LoVo (cell line): ENCODE results near the gene CHST8.
A peak's percentile ranks its signal among the peaks of the same experiment; 100 is the strongest.

Experiments
- DNase-seq: peaks from one replicate; pipeline ENCODE4 v3.0.0-alpha.2; 2016; ENCODE audit warnings: low spot score

CHST8 gene

GRCh38 chr19:33771384-33772101 lies 149.8 kb downstream of the CHST8 start:
- peak; percentile 51 for DNase-seq

- DNase-seq, result no peak
Observed at GRCh38 chr19:33772102-33772857, 150.5 kb downstream of the CHST8 start.

- no peak for DNase-seq
Observed at GRCh38 chr19:33772858-33773180, 151.1 kb downstream of the CHST8 start.

GRCh38 chr19:33773704-33774624 lies 152.2 kb downstream of the CHST8 start:
- DNase-seq, result no peak

- DNase-seq, result no peak
Observed at GRCh38 chr19:33774751-33775150, 153.0 kb downstream of the CHST8 start.

GRCh38 chr19:33775731-33776487 lies 154.2 kb downstream of the CHST8 start:
- no peak for DNase-seq

GRCh38 chr19:33777351-33777750 lies 155.6 kb downstream of the CHST8 start:
- DNase-seq, result no peak

- no peak for DNase-seq
Observed at GRCh38 chr19:33777753-33778088, 156.0 kb downstream of the CHST8 start.

- DNase-seq, result peak; percentile 85
Observed at GRCh38 chr19:33778089-33778791, 156.5 kb downstream of the CHST8 start.

GRCh38 chr19:33779849-33780248 lies 158.1 kb downstream of the CHST8 start:
- DNase-seq, result no peak

- no peak for DNase-seq
Observed at GRCh38 chr19:33780251-33780650, 158.5 kb downstream of the CHST8 start.

- DNase-seq, result no peak
Observed at GRCh38 chr19:33780746-33781145, 159.0 kb downstream of the CHST8 start.

- no peak for DNase-seq
Observed at GRCh38 chr19:33781415-33781935, 159.7 kb downstream of the CHST8 start.

- no peak for DNase-seq
Observed at GRCh38 chr19:33781996-33782395, 160.2 kb downstream of the CHST8 start.

GRCh38 chr19:33784432-33784831 lies 162.7 kb downstream of the CHST8 start:
- no peak for DNase-seq

- DNase-seq, result no peak
Observed at GRCh38 chr19:33785795-33786194, 164.0 kb downstream of the CHST8 start.

GRCh38 chr19:33788676-33789075 lies 166.9 kb downstream of the CHST8 start:
- DNase-seq, result no peak

GRCh38 chr19:33789344-33789743 lies 167.6 kb downstream of the CHST8 start:
- DNase-seq, result no peak

- DNase-seq, result no peak
Observed at GRCh38 chr19:33794683-33795369, 173.1 kb downstream of the CHST8 start.

GRCh38 chr19:33795370-33796163 lies 173.8 kb downstream of the CHST8 start:
- DNase-seq, result peak; percentile 86
